ENCODE measurements around the gene ZNF710. TPM values are rescaled to one million over a fixed set of nuclear protein-coding genes. Genes with fewer than 3 reads are reported as not detected.

ZNF710 gene
- total RNA-seq, 2 experiments from 2014 or later = 13.8 to 19.0 TPM

DNA sequence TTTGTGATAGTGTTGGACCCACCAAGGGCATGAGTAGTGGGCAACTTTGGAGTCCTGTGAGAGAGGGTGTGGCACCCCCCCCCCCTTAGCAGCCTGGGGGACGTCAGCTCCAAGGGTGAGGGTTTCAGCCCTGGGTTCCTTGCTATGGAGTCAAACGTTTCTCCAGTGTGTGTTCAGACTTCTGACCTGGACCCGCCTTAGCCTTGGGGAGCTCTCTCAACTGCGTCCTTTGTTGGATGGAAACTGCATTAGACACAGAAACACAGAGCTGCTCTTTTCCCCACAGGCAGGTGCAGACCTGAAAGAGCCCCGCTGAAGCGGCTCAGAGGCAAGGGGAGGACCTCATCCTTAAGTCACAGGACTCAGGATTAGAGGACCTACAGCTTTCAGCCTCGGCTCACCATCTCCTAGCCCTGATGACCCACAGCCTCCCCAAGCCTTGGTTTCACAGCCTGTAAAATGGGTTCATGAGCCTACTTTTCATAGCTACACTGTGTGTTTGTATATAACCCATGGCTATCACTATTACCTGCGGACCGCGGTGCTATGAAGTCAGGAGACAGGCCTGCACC lies 19.9 kb downstream of the ZNF710 start:
- no peak overlapping the region for H2AFZ ChIP-seq (ENCODE audit: low read length)
- no peak overlapping the region for H3K4me3 ChIP-seq (ENCODE audit: low read depth, low read length, poor library complexity, severe bottlenecking)
- intact Hi-C loops (cut with micrococcal nuclease; ENCODE audit: unreplicated experiment) = no loop called here
- H3K79me2 ChIP-seq (ENCODE audit: insufficient read depth, low read depth, low read length) = peaks cover 8% of the 10 kb centered on the region; the same call in 1 of the 2 replicates
- POLR2A ChIA-PET = no interaction called here
- CTCF ChIA-PET (ENCODE audit: unreplicated experiment) = no interaction called here
- no peaks in the 10 kb centered on the region for H3K9me3 ChIP-seq (ENCODE audit: low read length)
- no peak overlapping the region for H3K27ac ChIP-seq (ENCODE audit: low read depth, low read length, poor library complexity, severe bottlenecking)
- no peaks in the 10 kb centered on the region for H3K4me1 ChIP-seq (ENCODE audit: insufficient read depth, low read length, poor library complexity, severe bottlenecking)
- DNase-seq (ENCODE audit: low spot score) = no peak
- TF ChIP-seq CTCF (conservative IDR thresholded peaks at IDR 0.05; ENCODE audit: low read length) = no peak
- H3K36me3 ChIP-seq (ENCODE audit: insufficient read depth, low read length) = no peaks in the 10 kb centered on the region
- no peaks in the 10 kb centered on the region for H3K9me2 ChIP-seq (ENCODE audit: insufficient read depth, low read length)
- H4K20me1 ChIP-seq (ENCODE audit: insufficient read depth, low read length) = peaks cover 5% of the 10 kb centered on the region
- H3K4me2 ChIP-seq (ENCODE audit: low read length) = no peak overlapping the region
- BruUV-seq (replicated peaks) = no TSS peak

DNA sequence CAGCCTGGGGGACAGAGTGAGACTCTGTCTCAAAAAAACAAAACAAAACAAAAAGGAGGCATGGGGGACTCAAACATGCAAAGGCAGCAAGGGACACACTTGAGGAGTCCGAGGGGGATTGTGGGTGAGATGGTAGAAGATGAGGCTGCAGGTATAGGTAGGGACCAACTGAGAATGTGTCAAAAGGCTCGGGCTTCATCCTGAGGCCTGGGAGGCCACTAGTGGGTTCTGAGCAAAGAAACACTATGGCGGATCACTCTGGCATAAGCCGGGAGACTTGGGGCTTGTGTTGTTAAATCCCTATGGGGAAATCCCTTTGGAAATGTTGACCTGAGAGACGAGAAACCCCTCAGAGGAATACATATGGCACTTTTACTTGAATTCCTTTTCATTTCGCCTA lies 21.2 kb downstream of the ZNF710 start:
- no peak for DNase-seq (ENCODE audit: low spot score)
- peaks cover 3% of the 10 kb centered on the region; the same call in 1 of the 2 replicates for H3K79me2 ChIP-seq (ENCODE audit: insufficient read depth, low read depth, low read length)
- H2AFZ ChIP-seq (ENCODE audit: low read length) = no peak overlapping the region
- no peaks in the 10 kb centered on the region for H3K4me1 ChIP-seq (ENCODE audit: insufficient read depth, low read length, poor library complexity, severe bottlenecking)
- no peaks in the 10 kb centered on the region for H3K36me3 ChIP-seq (ENCODE audit: insufficient read depth, low read length)
- H3K27ac ChIP-seq (ENCODE audit: low read depth, low read length, poor library complexity, severe bottlenecking) = no peak overlapping the region
- POLR2A ChIA-PET = interaction anchor here (0.5 to 0.7 kb wide), 2 partner anchors 27 to 97 kb away, joined by 3 to 4 read pairs; no protein-coding TSS in a partner anchor
- no peaks in the 10 kb centered on the region for H3K9me3 ChIP-seq (ENCODE audit: low read length)
- H3K4me2 ChIP-seq (ENCODE audit: low read length) = no peak overlapping the region
- peaks cover 5% of the 10 kb centered on the region for H4K20me1 ChIP-seq (ENCODE audit: insufficient read depth, low read length)
- no peak overlapping the region for H3K4me3 ChIP-seq (ENCODE audit: low read depth, low read length, poor library complexity, severe bottlenecking)
- TF ChIP-seq CTCF (conservative IDR thresholded peaks at IDR 0.05; ENCODE audit: low read length) = no peak
- TF ChIP-seq EZH2phosphoT487 (IDR thresholded peaks at IDR 0.05; ENCODE audit: borderline replicate concordance, low read depth, low read length) = no peak
- CTCF ChIA-PET (ENCODE audit: unreplicated experiment) = no interaction called here
- no TSS peak for BruUV-seq (replicated peaks)
- no peaks in the 10 kb centered on the region for H3K9me2 ChIP-seq (ENCODE audit: insufficient read depth, low read length)
- intact Hi-C loops (cut with micrococcal nuclease; ENCODE audit: unreplicated experiment) = no loop called here

- BruUV-seq (replicated peaks) = no TSS peak
- no peak overlapping the region for H3K27ac ChIP-seq (ENCODE audit: low read depth, low read length, poor library complexity, severe bottlenecking)
- no peak for TF ChIP-seq CTCF (conservative IDR thresholded peaks at IDR 0.05; ENCODE audit: low read length)
- ChIA-PET POLR2A (interaction anchor here (0.5 to 0.7 kb wide), 4 partner anchors 11 to 97 kb away, joined by 3 to 6 read pairs (median 4); no protein-coding TSS in a partner anchor), CTCF (ENCODE audit: unreplicated experiment) (no interaction called here)
- H2AFZ ChIP-seq (ENCODE audit: low read length) = no peak overlapping the region
- no peaks in the 10 kb centered on the region for H3K4me1 ChIP-seq (ENCODE audit: insufficient read depth, low read length, poor library complexity, severe bottlenecking)
- H3K36me3 ChIP-seq (ENCODE audit: insufficient read depth, low read length) = 0 out of 2 replicates have a peak, but pooled peaks cover under 1% of the 10 kb centered on the region
- no peak overlapping the region for H3K4me2 ChIP-seq (ENCODE audit: low read length)
- no peak overlapping the region for H3K4me3 ChIP-seq (ENCODE audit: low read depth, low read length, poor library complexity, severe bottlenecking)
- H3K9me3 ChIP-seq (ENCODE audit: low read length) = no peaks in the 10 kb centered on the region
- no peaks in the 10 kb centered on the region for H3K9me2 ChIP-seq (ENCODE audit: insufficient read depth, low read length)
- DNase-seq (ENCODE audit: low spot score) = no peak
- intact Hi-C loops (cut with micrococcal nuclease; ENCODE audit: unreplicated experiment) = no loop called here
- H4K20me1 ChIP-seq (ENCODE audit: insufficient read depth, low read length) = peaks cover 5% of the 10 kb centered on the region
- peaks cover 3% of the 10 kb centered on the region; the same call in 1 of the 2 replicates for H3K79me2 ChIP-seq (ENCODE audit: insufficient read depth, low read depth, low read length)
Observed at GRCh38 chr15:90022905-90023700, 22.0 kb downstream of the ZNF710 start.

All from OCI-LY7 (cell line).